CD8-positive, alpha-beta memory T cell (primary cell): ENCODE results near the gene HS2ST1. TPM values are rescaled to one million over a fixed set of nuclear protein-coding genes. Genes with fewer than 3 reads are reported as not detected.
"Not testable (repeated sequence)": the region's sequence is repeated elsewhere in the genome, so short reads cannot be mapped to it uniquely, and the experiment has no call there.

Source experiments
- CTCF ChIA-PET: fragments of 350-600 bp; sonication (Branson Sonifier 250); formaldehyde crosslinking; loops from one replicate; lab custom pipeline; 2021; ENCODE audit warnings: antibody characterized with exemption; lab: Charles Lee
- POLR2A ChIA-PET: fragments of 350-600 bp; sonication (Branson Sonifier 250); formaldehyde crosslinking; loops from one replicate; lab custom pipeline; 2021; ENCODE audit warnings: antibody characterized with exemption; lab: Charles Lee
- DNase-seq, 5 donors: peaks; one replicate each; pipeline versions ENCODE4 v3.0.0 to v3.0.0-alpha.2; 2020 to 2022; ENCODE audit warnings: mixed read lengths in 1 of 5
- H3K27ac ChIP-seq: one replicate; pipeline ENCODE4 v1.7.0; 2013; ENCODE audit warnings: low read depth, mild to moderate bottlenecking, low read length, moderate library complexity
- H3K27me3 ChIP-seq: 2 replicates; pipeline ENCODE4 v1.7.0; 2013; ENCODE audit warnings: low read length, mild to moderate bottlenecking; ENCODE audit not compliant: insufficient read depth, poor library complexity, severe bottlenecking
- H3K36me3 ChIP-seq: 2 replicates; pipeline ENCODE4 v1.7.0; 2013; ENCODE audit warnings: mild to moderate bottlenecking, low read length, moderate library complexity; ENCODE audit not compliant: insufficient read depth
- H3K4me1 ChIP-seq: 2 replicates; pipeline ENCODE4 v1.7.0; 2013; ENCODE audit warnings: mild to moderate bottlenecking, low read length, moderate library complexity; ENCODE audit not compliant: insufficient read depth
- H3K4me3 ChIP-seq: 2 replicates; pipeline ENCODE4 v1.7.0; 2013; ENCODE audit warnings: mild to moderate bottlenecking, low read length
- H3K9me3 ChIP-seq: 2 replicates; pipeline ENCODE4 v1.7.0; 2013; ENCODE audit warnings: mild to moderate bottlenecking, low read length
- H3K27ac Mint-ChIP-seq, 8 donors: one replicate each; pipeline ENCODE4 v1.8.0; 2020 to 2021; ENCODE audit warnings: mixed read lengths in 8 of 8, mild to moderate bottlenecking in 6 of 8, inconsistent platforms in 3 of 8, moderate library complexity in 3 of 8
- H3K27me3 Mint-ChIP-seq, 2 donors: one replicate each; pipeline ENCODE4 v1.8.0; 2020 to 2021; ENCODE audit warnings: mixed read lengths in 2 of 2, mild to moderate bottlenecking in 1 of 2, moderate library complexity in 1 of 2
- H3K36me3 Mint-ChIP-seq, 3 donors: one replicate each; pipeline ENCODE4 v1.8.0; 2020 to 2021; ENCODE audit warnings: mixed read lengths in 3 of 3, inconsistent platforms in 1 of 3, mild to moderate bottlenecking in 1 of 3
- H3K4me1 Mint-ChIP-seq, 3 donors: one replicate each; pipeline ENCODE4 v1.8.0; 2020 to 2021; ENCODE audit warnings: mixed read lengths in 3 of 3, inconsistent platforms in 1 of 3, mild to moderate bottlenecking in 1 of 3
- H3K4me3 Mint-ChIP-seq, 7 donors: one replicate each; pipeline ENCODE4 v1.8.0; 2020 to 2021; ENCODE audit warnings: mixed read lengths in 7 of 7, mild to moderate bottlenecking in 6 of 7, moderate library complexity in 4 of 7, inconsistent platforms in 2 of 7
- H3K9me3 Mint-ChIP-seq, 5 donors: one replicate each; pipeline ENCODE4 v1.8.0; 2020 to 2022; ENCODE audit warnings: mixed read lengths in 5 of 5, mild to moderate bottlenecking in 3 of 5, moderate library complexity in 2 of 5, inconsistent platforms in 1 of 5
- polyA plus RNA-seq: library from polyadenylated mRNA; unstranded; fragments of 300-500 nt; fragmentation: Illumina TruSeq; gene quantifications from one replicate; pipeline ENCODE4 v1.2.3, GENCODE V29; 2021
- total RNA-seq, 2 experiments: library from RNA; stranded (reverse); gene quantifications; one replicate each; pipeline ENCODE4 v1.2.3, GENCODE V29; 2021

Gene HS2ST1
- total RNA-seq, result 10 to 100 TPM; 18.8 to 20.2 TPM
- 8.4 TPM for polyA plus RNA-seq

GRCh38 chr1:86914601-86914997 lies at the start of gene HS2ST1:
Gene HS2ST1 (plus strand): TSS chr1:86914635.
- ChIA-PET POLR2A (interaction anchor here (1.0 to 3.9 kb wide), 3 partner anchors 210 to 1769 kb away, joined by 3 to 46 read pairs (median 8); partner anchors contain the start of genes LMO4, PKN2 and SH3GLB1), CTCF (interaction anchor here (0.8 to 4.7 kb wide), 8 partner anchors 13 to 1770 kb away, joined by 3 to 24 read pairs (median 4); partner anchors contain the start of genes ODF2L, PKN2 and SH3GLB1)
- Mint-ChIP-seq H3K4me1 (peaks cover 0 to 45% (median 37%) of the 10 kb centered on the region in 3 donors), H3K36me3 (peaks cover 5 to 19% (median 10%) of the 10 kb centered on the region in 3 donors), H3K27me3 (no peaks in the 10 kb centered on the region), H3K4me3 (no peak within 1 kb of the TSS), H3K27ac (no peak within 1 kb of the TSS), H3K9me3 (no peaks in the 10 kb centered on the region)
- Histone ChIP-seq H3K27ac (peak within 1 kb of the TSS; percentile 91), H3K27me3 (no peaks in the 10 kb centered on the region), H3K9me3 (no peaks in the 10 kb centered on the region), H3K36me3 (no peaks in the 10 kb centered on the region), H3K4me1 (peaks cover 37% of the 10 kb centered on the region), H3K4me3 (peak within 1 kb of the TSS; percentile 96)
- no peak for DNase-seq

- ChIA-PET POLR2A (no interaction called here), CTCF (no interaction called here)
- H3K27ac ChIP-seq, result no peak overlapping the region
- Mint-ChIP-seq H3K27ac (peak overlapping the region in 4 of 8 donors; percentile 12 to 62 (median 41)), H3K36me3 (peaks cover 0 to 40% (median 5%) of the 10 kb centered on the region in 3 donors), H3K4me3 (no peak overlapping the region), H3K27me3 (no peaks in the 10 kb centered on the region), H3K4me1 (peaks cover 23 to 43% (median 38%) of the 10 kb centered on the region in 3 donors), H3K9me3 (no peaks in the 10 kb centered on the region)
- no peak for DNase-seq
- no peaks in the 10 kb centered on the region for H3K4me1 ChIP-seq
- no peaks in the 10 kb centered on the region for H3K36me3 ChIP-seq
- H3K9me3 ChIP-seq, result no peaks in the 10 kb centered on the region
- H3K27me3 ChIP-seq, result no peaks in the 10 kb centered on the region
- H3K4me3 ChIP-seq, result no peak overlapping the region
Measured at GRCh38 chr1:86865973-86866637, 48.3 kb upstream of the HS2ST1 start.

- Histone ChIP-seq H3K36me3 (no peaks in the 10 kb centered on the region), H3K27me3 (no peaks in the 10 kb centered on the region), H3K9me3 (no peaks in the 10 kb centered on the region), H3K27ac (no peak overlapping the region), H3K4me3 (no peak overlapping the region), H3K4me1 (no peaks in the 10 kb centered on the region)
- DNase-seq, result no peak
- H3K4me3 Mint-ChIP-seq, result no peak overlapping the region
- peaks cover 0 to 35% (median 5%) of the 10 kb centered on the region in 3 donors for H3K36me3 Mint-ChIP-seq
- H3K9me3 Mint-ChIP-seq, result no peaks in the 10 kb centered on the region
- peaks cover 20 to 44% (median 38%) of the 10 kb centered on the region in 3 donors for H3K4me1 Mint-ChIP-seq
- no peaks in the 10 kb centered on the region for H3K27me3 Mint-ChIP-seq
- POLR2A ChIA-PET, result no interaction called here
- peak overlapping the region in 3 of 8 donors; percentile 12 to 62 (median 58) for H3K27ac Mint-ChIP-seq
- CTCF ChIA-PET, result no interaction called here
Measured at GRCh38 chr1:86866665-86867064, 47.8 kb upstream of the HS2ST1 start.

- H3K27me3 ChIP-seq, DNase-seq, H3K36me3 ChIP-seq, CTCF ChIA-PET, H3K27me3 Mint-ChIP-seq, H3K9me3 Mint-ChIP-seq, H3K4me1 ChIP-seq, H3K27ac ChIP-seq, H3K9me3 ChIP-seq, H3K4me3 ChIP-seq, H3K4me3 Mint-ChIP-seq: not testable (repeated sequence)
- POLR2A ChIA-PET, result interaction anchor here (0.6 kb wide), 1 partner anchor 15 kb away, joined by 3 read pairs; no protein-coding TSS in a partner anchor
- peaks cover 0 to 34% (median 5%) of the 10 kb centered on the region in 3 donors for H3K36me3 Mint-ChIP-seq
- H3K4me1 Mint-ChIP-seq, result peaks cover 20 to 44% (median 38%) of the 10 kb centered on the region in 3 donors
- peak overlapping the region in 2 of 8 donors; percentile 15 to 66 for H3K27ac Mint-ChIP-seq
Measured at GRCh38 chr1:86867278-86867677, 47.2 kb upstream of the HS2ST1 start.

- CTCF ChIA-PET, result no interaction called here
- no peaks in the 10 kb centered on the region for H3K9me3 ChIP-seq
- no peak overlapping the region for H3K4me3 ChIP-seq
- no peaks in the 10 kb centered on the region for H3K36me3 ChIP-seq
- Mint-ChIP-seq H3K9me3 (no peaks in the 10 kb centered on the region), H3K36me3 (peaks cover 0 to 28% (median 5%) of the 10 kb centered on the region in 3 donors), H3K27ac (peak overlapping the region in 1 of 8 donors; percentile 85), H3K4me1 (peaks cover 20 to 44% (median 38%) of the 10 kb centered on the region in 3 donors), H3K27me3 (no peaks in the 10 kb centered on the region), H3K4me3 (no peak overlapping the region)
- POLR2A ChIA-PET, result no interaction called here
- H3K27me3 ChIP-seq, result no peaks in the 10 kb centered on the region
- no peak overlapping the region for H3K27ac ChIP-seq
- no peaks in the 10 kb centered on the region for H3K4me1 ChIP-seq
- no peak for DNase-seq
Measured at GRCh38 chr1:86868477-86868876, 46.0 kb upstream of the HS2ST1 start.

GRCh38 chr1:86871001-86871400 lies 43.4 kb upstream of the HS2ST1 start:
- Mint-ChIP-seq H3K4me1 (peaks cover 13 to 39% (median 30%) of the 10 kb centered on the region in 3 donors), H3K27me3 (no peaks in the 10 kb centered on the region), H3K4me3 (no peak overlapping the region), H3K9me3 (no peaks in the 10 kb centered on the region), H3K27ac (peak overlapping the region in 1 of 8 donors; percentile 14), H3K36me3 (peaks cover 0 to 31% (median 6%) of the 10 kb centered on the region in 3 donors)
- DNase-seq, result no peak
- Histone ChIP-seq H3K27me3 (no peaks in the 10 kb centered on the region), H3K4me1 (no peaks in the 10 kb centered on the region), H3K27ac (no peak overlapping the region), H3K9me3 (no peaks in the 10 kb centered on the region), H3K36me3 (no peaks in the 10 kb centered on the region), H3K4me3 (no peak overlapping the region)
- ChIA-PET CTCF (no interaction called here), POLR2A (no interaction called here)

- H3K4me1 ChIP-seq, result no peaks in the 10 kb centered on the region
- no peaks in the 10 kb centered on the region for H3K9me3 ChIP-seq
- no peak for DNase-seq
- H3K27me3 ChIP-seq, result no peaks in the 10 kb centered on the region
- Mint-ChIP-seq H3K36me3 (peaks cover 0 to 29% (median 6%) of the 10 kb centered on the region in 3 donors), H3K4me3 (no peak overlapping the region), H3K27ac (peak overlapping the region in 1 of 8 donors; percentile 74), H3K27me3 (no peaks in the 10 kb centered on the region), H3K4me1 (peaks cover 15 to 37% (median 22%) of the 10 kb centered on the region in 3 donors), H3K9me3 (no peaks in the 10 kb centered on the region)
- H3K27ac ChIP-seq, result no peak overlapping the region
- ChIA-PET POLR2A (no interaction called here), CTCF (no interaction called here)
- H3K36me3 ChIP-seq, result no peaks in the 10 kb centered on the region
- no peak overlapping the region for H3K4me3 ChIP-seq
Measured at GRCh38 chr1:86872086-86872485, 42.3 kb upstream of the HS2ST1 start.

- H3K36me3 ChIP-seq, result no peaks in the 10 kb centered on the region
- POLR2A ChIA-PET, result no interaction called here
- peaks cover 3 to 16% (median 4%) of the 10 kb centered on the region in 3 donors for H3K4me1 Mint-ChIP-seq
- no peak overlapping the region for H3K27ac Mint-ChIP-seq
- CTCF ChIA-PET, result no interaction called here
- H3K9me3 Mint-ChIP-seq, result no peaks in the 10 kb centered on the region
- no peaks in the 10 kb centered on the region for H3K4me1 ChIP-seq
- H3K27me3 Mint-ChIP-seq, result no peaks in the 10 kb centered on the region
- no peaks in the 10 kb centered on the region for H3K9me3 ChIP-seq
- H3K27ac ChIP-seq, result no peak overlapping the region
- peaks cover 0 to 40% (median 8%) of the 10 kb centered on the region in 3 donors for H3K36me3 Mint-ChIP-seq
- H3K4me3 Mint-ChIP-seq, result no peak overlapping the region
- no peak overlapping the region for H3K4me3 ChIP-seq
- no peaks in the 10 kb centered on the region for H3K27me3 ChIP-seq
- no peak for DNase-seq
Measured at GRCh38 chr1:86875722-86876121, 38.7 kb upstream of the HS2ST1 start.
